ENCODE measurements around the gene ACTL6B. TPM values are rescaled to one million over a fixed set of nuclear protein-coding genes. Genes with fewer than 3 reads are reported as not detected.

ACTL6B gene
- total RNA-seq, 2 donors from 2014 or later: not detected

DNA sequence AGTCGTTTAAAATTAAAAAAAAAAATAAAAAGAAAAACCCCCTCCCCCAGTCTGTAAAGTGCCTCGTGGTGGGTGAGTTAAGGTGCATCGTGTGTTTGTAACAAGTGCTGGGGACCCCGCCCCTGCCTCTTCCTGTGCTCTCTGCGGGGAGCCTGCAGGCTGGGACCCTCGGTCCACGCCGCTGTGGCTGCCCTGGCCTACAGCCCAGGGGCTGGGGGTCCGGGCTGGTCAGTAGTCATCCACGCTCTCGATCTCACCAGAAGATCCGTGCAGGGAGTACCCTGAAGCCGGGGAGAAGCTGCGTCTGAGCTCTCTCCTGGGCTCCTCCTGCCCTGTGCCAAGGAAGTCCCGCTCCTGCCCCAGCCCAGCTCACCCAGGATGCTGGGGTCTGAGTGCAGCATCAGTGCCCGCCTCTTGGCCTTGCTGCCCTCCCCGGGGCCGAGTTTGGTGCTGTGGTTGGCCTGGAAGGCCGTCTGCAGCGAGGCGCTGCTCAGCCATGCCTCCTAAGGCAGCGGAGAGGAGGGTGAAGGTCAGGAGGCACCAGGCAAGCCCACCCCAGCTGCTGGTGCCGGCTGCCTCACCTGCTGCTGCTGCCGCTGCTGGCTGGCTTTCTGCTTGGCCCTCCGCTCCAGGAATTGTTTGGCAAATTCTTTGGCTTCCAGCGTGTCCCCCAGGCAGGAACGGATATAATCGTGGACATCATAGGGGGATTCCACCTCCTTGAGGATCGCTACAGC is 25.4 kb upstream of the ACTL6B start:
- H3K4me3 ChIP-seq: no peak overlapping the region
- no peak for DNase-seq (ENCODE audit: low spot score)
- no peak overlapping the region for H3K27ac ChIP-seq
- TF ChIP-seq, protein P1, sequence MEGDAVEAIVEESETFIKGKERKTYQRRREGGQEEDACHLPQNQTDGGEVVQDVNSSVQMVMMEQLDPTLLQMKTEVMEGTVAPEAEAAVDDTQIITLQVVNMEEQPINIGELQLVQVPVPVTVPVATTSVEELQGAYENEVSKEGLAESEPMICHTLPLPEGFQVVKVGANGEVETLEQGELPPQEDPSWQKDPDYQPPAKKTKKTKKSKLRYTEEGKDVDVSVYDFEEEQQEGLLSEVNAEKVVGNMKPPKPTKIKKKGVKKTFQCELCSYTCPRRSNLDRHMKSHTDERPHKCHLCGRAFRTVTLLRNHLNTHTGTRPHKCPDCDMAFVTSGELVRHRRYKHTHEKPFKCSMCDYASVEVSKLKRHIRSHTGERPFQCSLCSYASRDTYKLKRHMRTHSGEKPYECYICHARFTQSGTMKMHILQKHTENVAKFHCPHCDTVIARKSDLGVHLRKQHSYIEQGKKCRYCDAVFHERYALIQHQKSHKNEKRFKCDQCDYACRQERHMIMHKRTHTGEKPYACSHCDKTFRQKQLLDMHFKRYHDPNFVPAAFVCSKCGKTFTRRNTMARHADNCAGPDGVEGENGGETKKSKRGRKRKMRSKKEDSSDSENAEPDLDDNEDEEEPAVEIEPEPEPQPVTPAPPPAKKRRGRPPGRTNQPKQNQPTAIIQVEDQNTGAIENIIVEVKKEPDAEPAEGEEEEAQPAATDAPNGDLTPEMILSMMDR (IDR thresholded peaks at IDR 0.05): no peak
- peaks cover 93% of the 10 kb centered on the region for H3K36me3 ChIP-seq
- H3K9me3 ChIP-seq: no peaks in the 10 kb centered on the region
- H3K27me3 ChIP-seq: no peaks in the 10 kb centered on the region
- H3K4me1 ChIP-seq: peaks cover 0 to 29% of the 10 kb centered on the region in 2 donors

DNA sequence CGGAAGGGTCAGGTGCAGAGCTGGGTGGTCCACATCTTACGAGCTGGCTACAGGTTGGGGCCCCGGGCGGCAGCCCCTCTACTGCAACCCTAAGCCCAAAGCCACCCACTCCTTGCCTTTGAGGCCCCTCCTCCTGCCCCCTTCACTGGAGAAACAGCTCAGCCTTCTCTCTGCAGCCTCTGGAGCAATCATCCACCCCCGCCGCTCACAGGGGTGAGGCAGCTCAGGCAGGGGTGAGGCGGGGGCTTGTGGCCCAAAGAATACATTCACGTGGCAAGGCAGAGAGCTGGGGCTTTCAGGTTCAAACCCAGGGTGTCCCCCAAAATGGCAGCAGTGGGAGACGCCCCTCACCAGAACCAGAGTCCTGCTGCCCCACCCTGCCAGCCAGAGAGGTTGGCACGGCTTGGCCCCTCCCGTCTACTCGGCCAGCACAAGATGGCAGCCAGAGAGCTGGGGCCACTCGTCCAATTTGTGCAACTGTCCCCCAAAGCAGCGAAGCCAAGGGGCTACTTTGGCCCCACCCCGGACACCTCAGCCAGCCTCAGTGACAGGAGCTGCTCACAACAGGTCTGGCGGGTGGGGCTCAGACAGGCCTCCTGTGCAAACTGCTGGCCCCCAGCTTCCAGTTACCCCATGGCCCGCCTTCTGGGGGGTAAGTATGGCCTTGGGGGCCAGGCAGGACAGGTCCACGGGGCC is 24.5 kb upstream of the ACTL6B start:
- H3K4me1 ChIP-seq: peaks cover 0 to 37% of the 10 kb centered on the region in 2 donors
- H3K9me3 ChIP-seq: no peaks in the 10 kb centered on the region
- peaks cover 89% of the 10 kb centered on the region for H3K36me3 ChIP-seq
- H3K4me3 ChIP-seq: no peak overlapping the region
- TF ChIP-seq, protein P1 (IDR thresholded peaks at IDR 0.05): no peak
- H3K27ac ChIP-seq: peak overlapping the region in 1 of 2 donors; percentile 53
- no peaks in the 10 kb centered on the region for H3K27me3 ChIP-seq
- DNase-seq (ENCODE audit: low spot score): no peak

DNA sequence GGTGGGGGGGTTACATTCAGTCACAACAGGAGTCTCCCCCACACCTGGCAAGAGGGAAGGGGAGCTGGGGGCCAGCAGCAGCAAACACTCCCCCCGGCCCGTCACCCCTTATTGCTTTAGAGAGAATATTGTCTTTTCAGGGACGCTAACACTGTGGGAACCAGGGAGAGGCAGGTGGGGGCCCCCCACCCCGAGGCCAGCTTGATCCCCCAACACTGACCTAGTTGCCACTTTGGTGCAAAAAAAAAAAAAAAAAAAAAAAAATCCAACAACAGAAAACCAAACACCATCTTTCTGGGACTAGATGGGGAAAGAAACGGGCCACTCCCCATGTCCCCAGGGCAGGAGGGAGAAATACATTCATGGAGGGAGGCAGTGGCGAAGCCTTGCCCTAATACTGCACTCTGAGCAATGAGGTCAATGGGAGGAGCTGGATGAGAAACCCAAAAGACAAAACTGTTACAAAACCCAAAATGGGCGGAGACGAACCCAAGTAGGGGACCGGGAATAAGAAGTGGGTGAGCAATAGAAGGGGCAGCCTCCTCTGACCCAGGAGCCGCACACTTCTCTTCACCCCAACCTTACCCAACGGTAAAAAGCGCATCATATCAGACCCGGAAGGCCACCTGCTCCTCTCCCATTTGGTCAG is 23.8 kb upstream of the ACTL6B start:
- TF ChIP-seq, protein P1 (IDR thresholded peaks at IDR 0.05): no peak
- peaks cover 0 to 37% of the 10 kb centered on the region in 2 donors for H3K4me1 ChIP-seq
- H3K4me3 ChIP-seq: no peak overlapping the region
- H3K27ac ChIP-seq: peak overlapping the region; percentile 59
- H3K9me3 ChIP-seq: no peaks in the 10 kb centered on the region
- H3K27me3 ChIP-seq: no peaks in the 10 kb centered on the region
- peak; percentile 88 for DNase-seq (ENCODE audit: low spot score)
- H3K36me3 ChIP-seq: peaks cover 82% of the 10 kb centered on the region

DNA sequence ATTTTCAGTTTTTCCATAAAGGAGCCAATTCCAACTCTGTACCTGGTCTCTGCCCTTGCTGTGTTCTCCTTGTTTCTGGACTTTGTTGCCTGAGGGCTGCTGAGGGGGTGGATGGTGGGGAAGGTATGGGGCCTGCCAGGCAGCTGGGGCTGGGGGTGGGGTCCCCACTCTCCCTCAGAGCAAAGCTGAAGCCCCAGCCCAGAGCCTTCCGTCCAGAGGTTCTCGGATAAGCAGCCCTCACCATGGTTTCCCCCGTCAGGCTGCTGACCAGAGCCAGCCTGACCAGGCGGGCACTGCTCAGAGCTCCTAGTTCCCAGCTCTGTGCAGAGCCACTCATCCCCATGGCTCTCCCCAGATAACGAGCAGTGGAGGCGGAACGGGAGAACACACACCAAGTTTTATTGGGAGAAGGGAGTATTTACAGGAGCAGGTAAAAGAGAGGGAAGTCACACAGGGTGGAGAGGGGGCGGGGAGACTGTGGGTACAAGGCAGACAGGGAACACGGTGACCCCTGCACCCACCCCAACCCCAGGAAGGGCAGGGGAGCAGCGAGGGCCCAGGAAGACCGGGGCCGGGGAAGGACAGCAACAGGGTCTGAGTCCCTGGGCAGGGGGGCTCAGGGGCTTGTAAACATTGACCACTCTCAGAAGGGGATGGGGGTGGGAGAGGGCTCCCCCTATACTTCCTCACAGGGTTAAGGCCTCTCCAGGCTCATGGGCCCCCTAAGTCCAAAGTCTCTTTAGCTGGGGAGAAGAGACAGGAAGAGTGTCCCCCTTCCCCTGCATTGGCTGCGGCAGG is 23.1 kb upstream of the ACTL6B start:
- H3K4me3 ChIP-seq: no peak overlapping the region
- H3K27me3 ChIP-seq: no peaks in the 10 kb centered on the region
- TF ChIP-seq, protein P1 (IDR thresholded peaks at IDR 0.05): no peak
- peak overlapping the region; percentile 59 for H3K27ac ChIP-seq
- no peak for DNase-seq (ENCODE audit: low spot score)
- peaks cover 0 to 37% of the 10 kb centered on the region in 2 donors for H3K4me1 ChIP-seq
- H3K9me3 ChIP-seq: no peaks in the 10 kb centered on the region
- H3K36me3 ChIP-seq: peaks cover 75% of the 10 kb centered on the region

DNA sequence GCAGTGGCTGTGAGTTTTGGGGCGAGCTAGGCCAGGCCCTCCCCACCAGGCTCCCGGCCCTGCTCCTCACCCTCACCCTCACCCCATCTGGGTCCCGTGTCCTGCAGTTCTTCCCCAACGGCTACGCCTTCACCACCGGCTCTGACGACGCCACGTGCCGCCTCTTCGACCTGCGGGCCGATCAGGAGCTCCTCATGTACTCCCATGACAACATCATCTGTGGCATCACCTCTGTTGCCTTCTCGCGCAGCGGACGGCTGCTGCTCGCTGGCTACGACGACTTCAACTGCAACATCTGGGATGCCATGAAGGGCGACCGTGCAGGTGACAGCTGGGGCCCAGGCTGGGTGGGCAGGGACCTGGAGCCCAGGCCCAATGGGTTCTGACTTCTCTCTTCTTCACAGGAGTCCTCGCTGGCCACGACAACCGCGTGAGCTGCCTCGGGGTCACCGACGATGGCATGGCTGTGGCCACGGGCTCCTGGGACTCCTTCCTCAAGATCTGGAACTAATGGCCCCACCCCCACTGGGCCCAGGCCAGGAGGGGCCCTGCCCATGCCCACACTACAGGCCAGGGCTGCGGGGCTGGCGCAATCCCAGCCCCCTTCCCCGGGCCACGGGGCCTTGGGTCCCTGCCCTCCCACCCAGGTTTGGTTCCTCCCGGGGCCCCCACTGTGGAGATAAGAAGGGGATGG is 22.2 kb upstream of the ACTL6B start:
- H3K9me3 ChIP-seq: no peaks in the 10 kb centered on the region
- no peak for DNase-seq (ENCODE audit: low spot score)

More for the DNA sequence above, 22.2 kb upstream of the ACTL6B start:
- peak overlapping the region; percentile 59 for H3K27ac ChIP-seq
- no peak overlapping the region for H3K4me3 ChIP-seq
- H3K27me3 ChIP-seq: no peaks in the 10 kb centered on the region
- H3K4me1 ChIP-seq: peaks cover 0 to 37% of the 10 kb centered on the region in 2 donors
- TF ChIP-seq, protein P1 (IDR thresholded peaks at IDR 0.05): no peak
- peaks cover 66% of the 10 kb centered on the region for H3K36me3 ChIP-seq
